Activated CD4-positive, alpha-beta T cell treated with anti-CD3 and anti-CD28 coated beads, Interleukin-2, amount 50 U/mL, for 1 hour (primary cell): ENCODE measurements around the gene PRIM2.
"Not testable (repeated sequence)": the region's sequence is repeated elsewhere in the genome, so short reads cannot be mapped to it uniquely, and the experiment has no call there.

Source experiments
- DNase-seq: peaks from one replicate; pipeline ENCODE4 v3.0.0-alpha.2; 2020

PRIM2 gene

GRCh38 chr6:57368965-57369731 is 51.7 kb downstream of the PRIM2 start:
- not testable (repeated sequence) for DNase-seq

GRCh38 chr6:57371779-57372178 is 54.3 kb downstream of the PRIM2 start:
- not testable (repeated sequence) for DNase-seq

GRCh38 chr6:57374764-57375163 is 57.3 kb downstream of the PRIM2 start:
- DNase-seq = not testable (repeated sequence)

- not testable (repeated sequence) for DNase-seq
These were observed 58.7 kb downstream of the PRIM2 start for GRCh38 chr6:57376083-57376482.

- not testable (repeated sequence) for DNase-seq
These were observed 71.7 kb downstream of the PRIM2 start for GRCh38 chr6:57389038-57389592.

- DNase-seq = not testable (repeated sequence)
These were observed 73.4 kb downstream of the PRIM2 start for GRCh38 chr6:57390818-57391217.

GRCh38 chr6:57392047-57392446 is 74.6 kb downstream of the PRIM2 start:
- DNase-seq = not testable (repeated sequence)

GRCh38 chr6:57419341-57419740 is 101.9 kb downstream of the PRIM2 start:
- not testable (repeated sequence) for DNase-seq

- DNase-seq = no peak
These were observed 104.1 kb downstream of the PRIM2 start for GRCh38 chr6:57421503-57421902.

GRCh38 chr6:57423468-57423867 is 106.0 kb downstream of the PRIM2 start:
- DNase-seq = no peak

- DNase-seq = not testable (repeated sequence)
These were observed 114.3 kb downstream of the PRIM2 start for GRCh38 chr6:57431742-57432141.

- DNase-seq = no peak
These were observed 114.7 kb downstream of the PRIM2 start for GRCh38 chr6:57432157-57432556.

GRCh38 chr6:57432919-57433684 is 115.7 kb downstream of the PRIM2 start:
- no peak for DNase-seq

GRCh38 chr6:57433790-57434189 is 116.4 kb downstream of the PRIM2 start:
- DNase-seq = not testable (repeated sequence)

- DNase-seq = no peak
These were observed 117.5 kb downstream of the PRIM2 start for GRCh38 chr6:57434944-57435343.

GRCh38 chr6:57435475-57436160 is 118.2 kb downstream of the PRIM2 start:
- DNase-seq = no peak

- not testable (repeated sequence) for DNase-seq
These were observed 123.3 kb downstream of the PRIM2 start for GRCh38 chr6:57440735-57441134.

GRCh38 chr6:57442133-57442532 is 124.7 kb downstream of the PRIM2 start:
- DNase-seq = not testable (repeated sequence)

- DNase-seq = not testable (repeated sequence)
These were observed 125.8 kb downstream of the PRIM2 start for GRCh38 chr6:57443181-57443580.

- DNase-seq = not testable (repeated sequence)
These were observed 127.4 kb downstream of the PRIM2 start for GRCh38 chr6:57444787-57445186.

GRCh38 chr6:57445379-57445778 is 127.9 kb downstream of the PRIM2 start:
- not testable (repeated sequence) for DNase-seq

GRCh38 chr6:57445790-57446468 is 128.5 kb downstream of the PRIM2 start:
- DNase-seq = not testable (repeated sequence)
